ENCODE results near the gene BRI3BP. TPM values are rescaled to one million over a fixed set of nuclear protein-coding genes. Genes with fewer than 3 reads are reported as not detected.

Gene BRI3BP
- 3.9 and 6.3 TPM in 2 replicates for total RNA-seq

GRCh38 chr12:124993626-124994436 lies at the start of gene BRI3BP:
BRI3BP (plus strand) TSS chr12:124993645; CDS start chr12:124993791, 146 bp downstream.

GRCh38 chr12:125065021-125065918 lies 71.8 kb downstream of the BRI3BP start, which contains the start of gene AACS:
AACS (plus strand) TSS chr12:125065435; CDS start chr12:125065585, 150 bp downstream.

Other genes starting within 250 kb of the BRI3BP start
- 8.2 and 12.2 TPM in 2 replicates for gene SCARB1, start 129.8 kb upstream of the BRI3BP start, total RNA-seq
- gene UBC, start 79.0 kb upstream of the BRI3BP start, total RNA-seq, result 2,465 and 2,795 TPM in 2 replicates
- gene DHX37, start 4.5 kb upstream of the BRI3BP start, total RNA-seq, result 8.5 and 11.0 TPM in 2 replicates
- gene AACS, start 71.8 kb downstream of the BRI3BP start, total RNA-seq, result 13.3 and 18.5 TPM in 2 replicates
- 13.1 and 14.3 TPM in 2 replicates for gene TMEM132B, start 192.7 kb downstream of the BRI3BP start, total RNA-seq